ENCODE data around the gene SPPL2A.
"Not testable (repeated sequence)": the region's sequence is repeated elsewhere in the genome, so short reads cannot be mapped to it uniquely, and the experiment has no call there.

Gene SPPL2A

GRCh38 chr15:50765195-50765967 is at the start of gene SPPL2A:
Gene SPPL2A (minus strand): TSS chr15:50765706. CDS start chr15:50765533, 173 bp downstream.
- intact Hi-C loops (cut with DNase I), result no loop called here
- peak; percentile 46 to 88 (median 78) for DNase-seq

DNA sequence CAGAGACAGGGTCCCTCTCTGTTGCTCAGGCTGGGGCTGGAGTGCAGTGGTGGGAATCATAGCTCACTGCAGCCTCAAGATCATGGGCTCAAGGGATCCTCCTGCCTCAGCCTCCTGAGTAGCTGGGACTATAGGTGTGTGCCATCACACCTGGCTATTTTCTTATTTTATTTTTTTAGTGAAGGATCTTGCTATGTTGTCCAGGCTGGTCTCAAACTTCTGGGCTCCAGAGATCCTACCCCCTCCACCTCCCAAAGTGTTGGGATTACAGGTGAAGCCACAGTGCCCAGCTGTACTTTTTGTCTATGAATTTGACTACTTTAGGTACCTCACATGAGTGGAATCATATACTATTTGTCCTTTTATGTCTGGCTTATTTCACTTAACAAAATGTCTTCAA is 49.1 kb upstream of the SPPL2A start:
- intact Hi-C loops (cut with DNase I), result no loop called here
- DNase-seq, result no peak

- DNase-seq, result no peak
- intact Hi-C loops (cut with DNase I), result no loop called here
Measured at GRCh38 chr15:50813865-50814264, 48.4 kb upstream of the SPPL2A start.

- intact Hi-C loops (cut with DNase I), result no loop called here
Measured at GRCh38 chr15:50813089-50813488, 47.6 kb upstream of the SPPL2A start.

DNA sequence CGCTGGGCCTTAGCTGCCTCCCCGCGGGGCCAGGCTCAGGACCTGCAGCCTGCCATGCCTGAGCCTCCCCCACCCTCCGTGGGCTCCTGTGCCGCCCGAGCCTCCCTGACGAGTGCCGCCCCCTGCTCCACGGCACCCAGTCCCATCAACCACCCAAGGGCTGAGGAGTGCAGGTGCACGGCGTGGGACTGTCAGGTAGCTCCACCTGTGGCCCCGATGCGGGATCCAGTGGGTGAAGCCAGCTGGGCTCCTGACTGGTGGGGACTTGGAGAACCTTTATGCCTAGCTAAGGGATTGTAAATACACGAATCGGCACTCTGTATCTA is 46.6 kb upstream of the SPPL2A start:
- DNase-seq; intact Hi-C loops (cut with DNase I): not testable (repeated sequence)

More at GRCh38 chr15:50813089-50813488, 47.6 kb upstream of the SPPL2A start:
- DNase-seq, result no peak

DNA sequence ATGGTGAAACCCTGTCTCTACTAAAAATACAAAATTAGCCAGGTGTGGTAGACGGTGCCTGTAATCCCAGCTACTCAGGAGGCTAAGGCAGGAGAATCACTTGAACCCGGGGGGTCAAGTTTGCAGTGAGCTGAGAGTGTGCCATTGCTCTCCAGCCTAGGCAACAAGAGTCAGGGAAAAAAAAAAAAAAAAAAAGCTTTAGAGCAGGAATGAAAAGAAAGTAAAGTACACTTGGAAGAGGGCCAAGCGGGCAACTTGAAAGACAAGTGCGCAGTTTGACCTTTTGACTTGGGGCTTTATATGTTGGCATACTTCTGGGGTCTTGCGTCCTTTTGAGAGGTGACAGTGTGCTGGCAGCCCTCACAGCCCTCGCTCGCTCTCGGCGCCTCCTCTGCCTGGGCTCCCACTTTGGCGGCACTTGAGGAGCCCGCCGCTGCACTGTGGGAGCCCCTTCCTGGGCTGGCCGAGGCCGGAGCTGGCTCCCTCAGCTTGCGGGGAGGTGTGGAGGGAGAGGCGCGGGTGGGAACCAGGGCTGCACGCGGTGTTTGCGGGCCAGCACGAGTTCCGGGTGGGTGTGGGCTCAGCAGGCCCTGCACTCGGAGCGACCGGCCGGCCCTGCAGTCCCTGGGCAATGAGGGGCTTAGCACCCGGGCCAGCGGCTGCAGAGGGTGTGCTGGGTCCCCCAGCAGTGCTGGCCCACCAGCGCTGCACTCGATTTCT is 46.1 kb upstream of the SPPL2A start:
- intact Hi-C loops (cut with DNase I); DNase-seq: not testable (repeated sequence)

GRCh38 chr15:50810128-50810527 is 44.6 kb upstream of the SPPL2A start:
- no peak for DNase-seq
- intact Hi-C loops (cut with DNase I), result no loop called here

DNA sequence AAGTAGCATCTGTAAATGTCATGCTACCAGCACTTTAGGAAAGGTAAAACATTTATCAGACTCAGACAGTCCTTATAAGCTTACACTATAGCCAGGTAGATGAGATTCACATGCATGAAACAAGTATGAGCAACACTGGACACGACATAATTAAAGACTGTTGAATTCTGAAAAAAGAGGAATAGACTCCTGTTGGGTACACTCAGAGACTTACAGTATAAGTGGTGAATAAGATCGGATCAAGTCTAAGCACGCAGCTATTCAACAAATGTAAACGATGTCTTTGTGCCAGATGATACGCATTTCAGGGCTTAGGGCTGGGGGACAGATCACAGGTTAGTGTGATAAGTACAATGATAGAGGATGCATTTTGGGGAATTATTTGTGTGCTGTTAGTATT is 43.2 kb upstream of the SPPL2A start:
- no peak for DNase-seq
- intact Hi-C loops (cut with DNase I), result no loop called here

DNA sequence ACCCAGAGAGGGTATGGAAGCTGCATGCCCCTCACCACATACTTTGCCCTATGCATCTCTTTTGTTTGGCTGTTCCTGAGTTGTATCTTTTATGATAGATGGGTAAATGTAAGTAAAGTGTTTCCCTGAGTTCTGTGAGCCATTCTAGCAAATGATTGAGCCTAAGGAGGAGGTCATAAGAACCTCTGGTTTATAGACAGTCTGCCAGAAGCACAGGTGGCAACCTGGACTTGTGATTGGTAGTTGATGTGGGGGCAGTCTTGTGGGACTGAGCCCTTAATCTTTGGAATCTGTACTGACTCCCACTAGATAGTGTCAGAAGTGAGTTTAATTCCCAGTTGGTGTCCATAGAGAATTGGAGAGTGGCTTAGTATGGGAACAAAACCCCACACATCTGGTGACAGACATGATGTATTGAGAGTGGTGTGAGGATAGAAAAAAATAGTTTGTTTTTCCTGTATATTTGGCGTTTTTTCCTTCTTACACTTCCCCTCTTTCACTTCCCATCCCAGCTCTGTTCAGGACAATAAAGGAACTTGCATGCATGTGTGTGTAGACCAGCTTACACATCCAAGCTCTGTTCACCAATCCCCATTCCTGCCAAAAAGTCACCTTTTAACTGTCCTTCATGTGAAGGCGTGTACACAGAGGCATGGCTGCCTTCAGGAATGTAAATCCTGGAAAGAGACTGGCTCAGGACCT is 38.1 kb upstream of the SPPL2A start:
- DNase-seq, result no peak
- intact Hi-C loops (cut with DNase I), result no loop called here

GRCh38 chr15:50800715-50801114 is 35.2 kb upstream of the SPPL2A start:
- intact Hi-C loops (cut with DNase I), result no loop called here
- DNase-seq, result no peak

DNA sequence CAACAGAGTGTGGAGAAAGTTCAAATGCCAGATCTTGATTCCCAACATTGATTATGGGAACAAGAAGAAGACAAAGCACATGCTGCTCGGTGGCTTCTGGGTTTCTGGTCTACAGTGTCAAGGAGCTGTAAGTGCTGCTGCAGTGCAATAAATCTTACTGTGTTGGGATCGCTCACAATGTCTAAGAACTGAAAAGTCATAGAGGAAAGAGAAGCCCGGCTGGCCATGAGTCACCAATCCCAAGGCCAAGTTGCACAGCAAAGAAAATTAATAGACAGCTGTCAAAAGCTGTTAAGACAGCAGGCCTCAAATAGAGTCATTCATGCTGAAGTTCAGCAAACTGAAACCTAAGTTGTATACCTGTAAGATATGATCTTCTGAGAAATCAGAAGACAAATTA is 33.2 kb upstream of the SPPL2A start:
- no peak for DNase-seq
- intact Hi-C loops (cut with DNase I), result no loop called here

GRCh38 chr15:50797926-50798325 is 32.4 kb upstream of the SPPL2A start:
- no peak for DNase-seq
- intact Hi-C loops (cut with DNase I), result no loop called here

DNA sequence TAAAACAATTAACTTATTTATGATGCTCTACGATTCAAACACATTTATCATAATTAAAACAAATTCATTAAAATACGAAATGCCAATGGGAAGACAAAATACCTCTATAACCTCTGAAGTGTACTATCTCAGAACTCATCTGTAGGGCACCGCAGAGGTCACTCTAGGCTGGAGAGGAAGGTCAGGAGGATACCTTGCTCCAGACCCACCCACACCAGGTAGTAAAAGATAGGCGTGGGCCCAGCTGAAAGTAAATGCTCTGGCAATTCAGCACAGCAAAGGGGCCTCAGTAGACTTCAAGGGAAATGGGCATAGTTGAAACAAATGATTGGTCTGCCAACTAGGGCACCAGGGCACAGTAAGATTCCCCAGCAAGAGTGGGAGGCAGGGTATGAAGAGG is 26.0 kb upstream of the SPPL2A start:
- DNase-seq, result no peak
- intact Hi-C loops (cut with DNase I), result no loop called here

DNA sequence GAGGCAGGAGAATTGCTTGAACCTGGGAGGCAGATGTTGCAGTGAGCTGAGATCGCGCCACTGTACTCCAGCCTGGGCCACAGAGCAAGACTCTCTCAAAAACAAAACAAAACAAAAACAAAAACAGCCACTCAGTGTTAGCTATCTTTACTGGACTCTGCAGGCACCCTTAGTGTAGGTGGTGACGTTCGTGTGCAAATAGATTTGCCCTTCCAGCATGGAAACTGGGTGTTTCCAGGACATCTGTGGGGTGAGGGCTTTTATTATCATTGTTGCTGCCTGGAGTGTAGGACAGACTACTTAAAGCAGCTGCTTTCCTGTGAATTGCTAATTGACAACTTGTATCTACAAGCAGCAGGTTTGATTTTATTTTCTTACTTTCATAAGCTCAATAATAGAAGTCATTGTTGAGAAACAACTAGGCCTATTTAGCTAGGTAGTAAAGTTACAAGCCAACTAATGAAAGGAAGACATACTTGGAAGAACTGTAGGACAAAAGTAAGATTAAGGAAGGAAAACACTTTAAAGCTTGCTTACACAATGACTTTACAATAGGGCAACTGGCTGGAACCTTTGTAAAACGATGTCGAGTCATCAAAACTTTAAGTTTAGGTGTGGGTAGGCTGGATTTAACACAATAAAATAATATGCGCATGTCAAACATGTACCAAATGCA is 25.4 kb upstream of the SPPL2A start:
- intact Hi-C loops (cut with DNase I), result no loop called here

GRCh38 chr15:50786871-50787270 is 21.4 kb upstream of the SPPL2A start:
- intact Hi-C loops (cut with DNase I), result no loop called here
- no peak for DNase-seq

More for the DNA sequence above, 25.4 kb upstream of the SPPL2A start:
- no peak for DNase-seq

DNA sequence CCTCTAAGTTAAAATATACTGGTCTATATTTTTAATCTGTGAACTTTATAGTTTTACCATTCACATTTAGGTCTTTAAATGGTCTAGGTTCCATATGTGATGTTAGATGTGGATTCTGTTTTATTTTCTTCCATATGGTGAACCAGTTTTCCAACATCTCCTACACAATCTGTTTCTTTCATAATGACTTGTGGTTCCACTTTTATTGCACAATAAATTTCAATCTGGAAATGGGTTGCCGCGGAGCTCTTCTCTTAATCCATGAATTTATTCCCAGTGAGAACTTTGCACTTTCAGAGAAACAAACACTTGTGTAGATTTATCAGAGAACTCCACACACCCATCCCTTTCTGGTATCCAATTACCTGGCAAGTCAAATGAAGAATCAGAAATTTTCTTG is 20.9 kb upstream of the SPPL2A start:
- no peak for DNase-seq
- intact Hi-C loops (cut with DNase I), result no loop called here

GRCh38 chr15:50783895-50784294 is 18.4 kb upstream of the SPPL2A start:
- no peak for DNase-seq
- intact Hi-C loops (cut with DNase I), result no loop called here

DNA sequence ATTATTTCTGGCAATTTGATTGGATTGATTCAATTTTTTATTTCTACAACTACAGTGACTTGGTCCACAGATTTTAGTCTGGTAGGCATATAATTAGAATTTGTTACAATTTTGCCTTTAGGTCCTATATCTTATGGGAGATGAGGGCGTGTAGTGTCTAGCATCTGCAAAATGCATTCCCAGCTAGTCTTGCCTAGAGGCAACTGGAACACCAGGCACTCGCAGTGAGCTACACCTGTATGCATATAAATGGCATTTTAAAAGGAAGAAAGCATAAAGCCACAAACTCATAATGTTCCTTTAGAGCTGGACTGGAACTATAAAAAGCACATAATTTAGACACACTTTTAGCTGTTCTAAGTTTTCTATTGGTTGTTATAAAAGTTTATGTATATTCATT is 17.9 kb upstream of the SPPL2A start:
- intact Hi-C loops (cut with DNase I), result no loop called here

GRCh38 chr15:50778086-50778485 is 12.6 kb upstream of the SPPL2A start:
- intact Hi-C loops (cut with DNase I), result no loop called here

More for the DNA sequence above, 17.9 kb upstream of the SPPL2A start:
- no peak for DNase-seq

DNA sequence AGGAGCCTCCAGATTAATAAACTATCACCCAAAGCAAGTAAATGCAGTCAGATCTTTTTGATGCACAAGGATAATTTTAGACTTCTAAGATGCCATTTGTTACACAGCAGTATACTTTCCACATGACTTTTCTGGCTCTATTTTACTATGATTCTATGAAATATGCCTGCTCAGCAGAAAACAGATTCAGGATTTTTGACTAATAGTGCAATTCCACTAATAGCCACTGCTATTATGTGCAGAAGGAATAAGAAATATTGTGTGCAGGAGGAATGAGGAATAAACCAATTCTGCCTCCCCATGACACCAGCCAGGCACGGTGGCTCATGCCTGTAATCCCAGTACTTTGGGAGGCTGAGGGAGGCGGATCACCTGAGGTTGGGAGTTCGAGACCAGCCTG is 11.5 kb upstream of the SPPL2A start:
- no peak for DNase-seq
- intact Hi-C loops (cut with DNase I), result no loop called here

More at GRCh38 chr15:50778086-50778485, 12.6 kb upstream of the SPPL2A start:
- no peak for DNase-seq
